GM21619 (cell line): ENCODE measurements around the gene CEP85L.

Experiments used
- ATAC-seq: cut with Tn5 transposase; IDR thresholded peaks from one replicate; pipeline ENCODE4 v1.9.1; 2021; ENCODE audit not compliant: unreplicated experiment

Gene CEP85L

DNA sequence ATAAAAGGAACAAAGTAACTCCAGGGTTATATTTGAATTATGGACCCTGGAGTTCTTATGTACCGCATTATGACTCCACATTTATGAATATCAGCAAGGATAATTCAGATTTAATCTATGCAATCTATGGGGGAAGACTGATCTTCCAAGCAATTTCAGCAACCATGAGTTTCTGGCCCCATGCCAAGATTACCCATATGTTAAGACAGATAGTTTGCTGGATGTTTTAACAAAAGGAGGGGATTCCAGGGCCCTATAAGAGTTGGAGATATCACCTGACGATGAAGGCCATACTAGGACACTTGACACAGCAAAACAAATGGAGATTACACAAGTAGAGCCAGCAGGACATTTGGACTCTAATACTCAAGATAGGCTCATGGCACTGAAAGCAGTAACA lies 149.2 kb downstream of the CEP85L start:
- ATAC-seq: no peak

- no peak for ATAC-seq
Observed at GRCh38 chr6:118501765-118502164, 149.6 kb downstream of the CEP85L start.

- no peak for ATAC-seq
Observed at GRCh38 chr6:118501099-118501498, 150.3 kb downstream of the CEP85L start.

GRCh38 chr6:118500130-118501015 lies 151.0 kb downstream of the CEP85L start:
- ATAC-seq: no peak

DNA sequence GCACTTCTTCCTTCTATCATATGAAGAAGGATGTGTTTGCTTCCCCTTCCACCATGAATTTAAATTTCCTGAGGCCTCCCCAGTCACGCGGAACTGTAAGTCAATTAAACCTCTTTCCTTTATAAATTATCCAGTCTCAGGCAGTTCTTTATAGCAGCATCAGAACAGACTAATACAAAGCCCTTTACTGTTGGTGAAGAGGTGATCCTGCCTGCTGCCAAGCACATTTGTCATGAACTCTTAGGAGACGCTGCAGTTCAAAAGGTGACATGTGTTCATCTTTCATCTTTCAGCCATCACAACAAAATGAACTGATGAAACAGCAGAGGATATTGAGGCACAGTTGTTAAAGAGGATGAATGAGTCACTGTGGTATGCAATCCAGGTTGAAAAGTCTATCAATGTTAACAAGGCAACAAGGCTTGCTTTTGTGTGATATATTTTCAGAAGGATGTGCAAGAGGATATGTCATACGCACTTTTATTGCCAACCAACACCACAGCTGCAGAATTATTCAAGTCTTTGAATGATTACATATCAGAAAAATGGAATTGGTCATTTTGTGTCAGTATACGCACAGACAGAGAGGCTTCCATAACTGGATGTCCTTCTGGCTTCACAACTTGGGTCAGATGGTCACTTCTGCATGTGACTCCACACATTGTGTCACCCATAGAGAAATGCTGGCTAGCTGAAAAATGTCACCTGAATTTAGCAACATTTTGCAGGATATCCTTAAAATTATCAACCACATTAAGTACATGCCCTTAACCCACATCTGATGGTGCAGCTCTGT lies 155.7 kb downstream of the CEP85L start:
- no peak for ATAC-seq

- no peak for ATAC-seq
Observed at GRCh38 chr6:118494091-118494490, 157.3 kb downstream of the CEP85L start.

- ATAC-seq: no peak
Observed at GRCh38 chr6:118489990-118490389, 161.4 kb downstream of the CEP85L start.

- ATAC-seq: no peak
Observed at GRCh38 chr6:118488631-118489030, 162.8 kb downstream of the CEP85L start.

- peak; percentile 97 for ATAC-seq
Observed at GRCh38 chr6:118485601-118486550, 165.5 kb downstream of the CEP85L start.

GRCh38 chr6:118476551-118476950 lies 174.8 kb downstream of the CEP85L start:
- no peak for ATAC-seq

DNA sequence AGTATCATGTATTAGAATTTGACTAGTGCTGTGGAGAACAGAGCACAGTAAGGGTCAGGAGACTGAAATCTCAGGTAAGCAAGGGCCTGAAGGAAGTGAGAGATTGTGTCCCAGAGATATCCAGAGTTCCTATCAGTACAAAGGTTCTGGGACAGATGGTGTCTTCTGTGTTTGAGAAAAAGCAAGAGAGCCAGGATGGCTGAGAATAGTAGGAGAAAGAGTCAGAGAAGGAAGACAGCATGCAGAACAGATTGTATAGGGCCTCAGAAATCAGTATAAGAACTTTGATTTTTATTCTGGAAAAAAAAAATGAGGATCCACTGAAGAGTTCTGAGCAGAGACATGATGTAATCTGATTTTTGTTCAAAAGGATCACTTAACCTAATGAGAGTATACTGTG lies 178.1 kb downstream of the CEP85L start:
- ATAC-seq: no peak

GRCh38 chr6:118469468-118469867 lies 181.9 kb downstream of the CEP85L start:
- ATAC-seq: no peak

- ATAC-seq: no peak
Observed at GRCh38 chr6:118468682-118469465, 182.5 kb downstream of the CEP85L start.

- peak; percentile 86 for ATAC-seq
Observed at GRCh38 chr6:118467181-118467580, 184.2 kb downstream of the CEP85L start.

DNA sequence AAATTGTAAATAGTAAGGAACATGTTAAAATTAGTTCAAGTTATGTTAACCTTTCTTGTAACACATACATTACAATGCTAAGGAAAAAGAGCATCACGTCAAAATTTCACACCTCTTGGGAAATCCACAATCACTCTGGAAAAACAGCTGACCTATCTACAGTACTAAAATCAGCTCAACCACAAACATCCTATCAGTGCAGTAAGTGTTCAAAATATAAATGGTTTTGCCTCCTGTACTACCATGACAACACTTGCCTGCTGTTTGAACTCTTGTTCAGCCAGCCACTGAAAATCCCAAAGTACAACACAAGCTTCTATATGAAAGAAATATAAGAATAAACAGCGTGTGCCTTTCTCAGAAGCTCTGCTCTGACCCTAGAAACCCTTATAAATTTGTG lies 186.8 kb downstream of the CEP85L start:
- ATAC-seq: no peak

- ATAC-seq: no peak
Observed at GRCh38 chr6:118460958-118461470, 190.4 kb downstream of the CEP85L start.

- no peak for ATAC-seq
Observed at GRCh38 chr6:118456982-118457381, 194.4 kb downstream of the CEP85L start.

- no peak for ATAC-seq
Observed at GRCh38 chr6:118451839-118452238, 199.6 kb downstream of the CEP85L start.

DNA sequence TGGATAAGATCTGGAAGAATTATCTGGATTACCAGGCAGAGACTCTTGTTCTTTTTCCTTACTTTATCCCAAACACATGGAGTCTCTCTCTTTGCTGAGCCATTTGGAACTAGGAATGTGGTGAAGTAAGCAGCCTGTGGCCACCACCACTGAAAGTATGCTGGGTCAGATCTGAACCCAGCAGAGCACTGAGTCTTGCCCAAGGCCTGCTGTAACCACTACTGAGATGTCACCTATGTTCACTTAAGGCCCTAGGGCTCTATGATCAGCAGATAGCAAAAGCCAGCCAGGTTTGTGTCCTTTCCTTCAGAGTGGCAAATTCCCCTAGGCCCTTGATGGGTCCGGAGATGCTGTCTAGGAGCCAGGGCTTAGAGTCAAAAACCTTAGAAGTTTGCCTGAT lies 206.6 kb downstream of the CEP85L start:
- ATAC-seq: no peak

GRCh38 chr6:118436482-118436881 lies 214.9 kb downstream of the CEP85L start:
- no peak for ATAC-seq
